Inflammatory macrophage treated with lipopolysaccharide for 4 hours (primary cell): ENCODE results near the gene CAPNS1.
"Not testable (repeated sequence)": the region's sequence is repeated elsewhere in the genome, so short reads cannot be mapped to it uniquely, and the experiment has no call there.

ENCODE experiments used
- DNase-seq: peaks from one replicate; pipeline ENCODE4 v3.0.0-alpha.2; 2020

CAPNS1 gene

GRCh38 chr19:36151144-36152018 lies 11.5 kb downstream of the CAPNS1 start:
- no peak for DNase-seq

GRCh38 chr19:36152019-36152351 lies 12.1 kb downstream of the CAPNS1 start:
- no peak for DNase-seq

GRCh38 chr19:36152352-36153091 lies 12.7 kb downstream of the CAPNS1 start, which contains the start of gene COX7A1:
COX7A1 (minus strand) TSS chr19:36152447; CDS start chr19:36152407, 40 bp downstream.
- DNase-seq = no peak

- no peak for DNase-seq
Measured at GRCh38 chr19:36153126-36153525, 13.3 kb downstream of the CAPNS1 start.

GRCh38 chr19:36160821-36161596 lies 21.1 kb downstream of the CAPNS1 start:
- DNase-seq = no peak

GRCh38 chr19:36163813-36164212 lies 23.9 kb downstream of the CAPNS1 start:
- DNase-seq = no peak

GRCh38 chr19:36169084-36169760 lies 29.4 kb downstream of the CAPNS1 start:
- DNase-seq = no peak

- DNase-seq = no peak
Measured at GRCh38 chr19:36172852-36173251, 33.0 kb downstream of the CAPNS1 start.

GRCh38 chr19:36173846-36174245 lies 34.0 kb downstream of the CAPNS1 start:
- not testable (repeated sequence) for DNase-seq

- not testable (repeated sequence) for DNase-seq
Measured at GRCh38 chr19:36179077-36179476, 39.2 kb downstream of the CAPNS1 start.

GRCh38 chr19:36182612-36183244 lies 42.9 kb downstream of the CAPNS1 start:
- no peak for DNase-seq

- DNase-seq = no peak
Measured at GRCh38 chr19:36183245-36183628, 43.4 kb downstream of the CAPNS1 start.

GRCh38 chr19:36186722-36187121 lies 46.9 kb downstream of the CAPNS1 start:
- DNase-seq = not testable (repeated sequence)

GRCh38 chr19:36196249-36196648 lies 56.4 kb downstream of the CAPNS1 start:
- no peak for DNase-seq

- no peak for DNase-seq
Measured at GRCh38 chr19:36198119-36198518, 58.3 kb downstream of the CAPNS1 start.
